Left renal pelvis (tissue), 4 donors: ENCODE data around the gene ANXA5. TPM values are rescaled to one million over a fixed set of nuclear protein-coding genes. Genes with fewer than 3 reads are reported as not detected.

ENCODE experiments used
- DNase-seq, 4 donors: peaks; one replicate each; pipeline ENCODE4 v3.0.0-alpha.2; 2013; ENCODE audit warnings: low read depth in 4 of 4, low spot score in 3 of 4
- polyA plus RNA-seq, 4 donors: library from polyadenylated mRNA; unstranded; fragments of 120-200 nt; gene quantifications; one replicate each; pipeline ENCODE4 v1.2.1, GENCODE V29; 2013; ENCODE audit not compliant: insufficient read length in 4 of 4

The ANXA5 gene
- polyA plus RNA-seq, 4 donors: 362 to 569 (median 471) TPM

GRCh38 chr4:121712783-121713182 is 16.0 kb upstream of the ANXA5 start:
- no peak for DNase-seq

GRCh38 chr4:121712001-121712651 is 15.3 kb upstream of the ANXA5 start:
- DNase-seq: no peak

GRCh38 chr4:121711263-121712000 is 14.7 kb upstream of the ANXA5 start:
- peak in 3 of 4 donors; percentile 38 to 46 (median 43) for DNase-seq

GRCh38 chr4:121709766-121710405 is 13.1 kb upstream of the ANXA5 start:
- DNase-seq: no peak

- DNase-seq: no peak
Measured at GRCh38 chr4:121707344-121707743, 10.6 kb upstream of the ANXA5 start.

- no peak for DNase-seq
Measured at GRCh38 chr4:121706595-121707021, 9.8 kb upstream of the ANXA5 start.

GRCh38 chr4:121705521-121705920 is 8.7 kb upstream of the ANXA5 start:
- no peak for DNase-seq

- no peak for DNase-seq
Measured at GRCh38 chr4:121702136-121702535, 5.4 kb upstream of the ANXA5 start.

GRCh38 chr4:121701263-121701662 is 4.5 kb upstream of the ANXA5 start:
- DNase-seq: no peak

GRCh38 chr4:121698236-121698671 is 1.5 kb upstream of the ANXA5 start:
- DNase-seq: no peak

GRCh38 chr4:121697564-121697963 is 784 bp upstream of the ANXA5 start:
- DNase-seq: peak in 2 of 4 donors; percentile 5 to 23

- peak in 3 of 4 donors; percentile 48 to 59 (median 58) for DNase-seq
Measured at GRCh38 chr4:121696170-121696580, 605 bp downstream of the ANXA5 start.

GRCh38 chr4:121693886-121694285 is 2.9 kb downstream of the ANXA5 start:
- no peak for DNase-seq

GRCh38 chr4:121693450-121693849 is 3.3 kb downstream of the ANXA5 start:
- DNase-seq: no peak

- DNase-seq: no peak
Measured at GRCh38 chr4:121692261-121692660, 4.5 kb downstream of the ANXA5 start.

GRCh38 chr4:121690001-121690400 is 6.8 kb downstream of the ANXA5 start:
- no peak for DNase-seq

GRCh38 chr4:121688701-121689100 is 8.1 kb downstream of the ANXA5 start:
- DNase-seq: no peak

- no peak for DNase-seq
Measured at GRCh38 chr4:121688261-121688660, 8.5 kb downstream of the ANXA5 start.

- DNase-seq: no peak
Measured at GRCh38 chr4:121686255-121686654, 10.5 kb downstream of the ANXA5 start.

GRCh38 chr4:121685257-121685656 is 11.5 kb downstream of the ANXA5 start:
- DNase-seq: no peak

- no peak for DNase-seq
Measured at GRCh38 chr4:121684561-121684960, 12.2 kb downstream of the ANXA5 start.

- DNase-seq: no peak
Measured at GRCh38 chr4:121684016-121684415, 12.8 kb downstream of the ANXA5 start.
